K562 (cell line): ENCODE results near the gene FUT6. TPM values are rescaled to one million over a fixed set of nuclear protein-coding genes. Genes with fewer than 3 reads are reported as not detected.

Source experiments
- ATAC-seq: fragments of 200-7000 bp; cut with Tn5 transposase; 3 replicates; pipeline ENCODE4 v1.9.1; 2020; ENCODE audit warnings: moderate library complexity
- BruUV-seq: library from RNA; stranded (reverse); fragments of 400-500 nt; replicated peaks from 2 replicates; lab custom pipeline; 2021; lab: Mats Ljungman, UMichigan
- CTCF ChIA-PET: fragments of 300-600 bp; formaldehyde crosslinking; extraction: SDS; loops from one replicate; lab custom pipeline; 2021; ENCODE audit warnings: low intra/inter-chr PET ratio; lab: Yijun Ruan, JAX
- POLR2A ChIA-PET: fragments of 300-600, 350-650 bp; sonication (Branson Sonifier 250); formaldehyde crosslinking; extraction: SDS; loops from one replicate; lab custom pipeline; 2021; ENCODE audit warnings: antibody characterized with exemption, inconsistent platforms; lab: Yijun Ruan, JAX
- DNase-seq, 4 experiments: peaks; one replicate each; pipeline versions ENCODE4 v3.0.0 to v3.0.0-alpha.2; 2011 to 2018; ENCODE audit warnings: low spot score in 3 of 4, mixed read lengths in 3 of 4; ENCODE audit errors: extremely low read depth in 1 of 4
- FAIRE-seq: peaks from 2 replicates; lab custom pipeline; 2011; peaks lifted over from hg19 to GRCh38; lab: Jason Lieb, UNC
- H2AFZ ChIP-seq: 2 replicates; pipeline ENCODE4 v1.6.0; 2011; ENCODE audit warnings: low read depth, low read length, control low read depth, inconsistent platforms
- H3K27ac ChIP-seq: fragments of 200-600 bp; 3 replicates; pipeline ENCODE4 v1.8.0; 2011; ENCODE audit warnings: low read depth, mild to moderate bottlenecking, control low read depth, inconsistent platforms, low read length, moderate library complexity, mixed read lengths; ENCODE audit errors: extremely low read depth
- H3K27me3 ChIP-seq, 2 experiments: fragments of 300-600 bp in 1 of 2; 2 replicates in 1 of 2; 3 replicates in 1 of 2; pipeline versions ENCODE4 v1.6.0 to v1.8.0; 2011; ENCODE audit warnings: inconsistent platforms in 2 of 2, low read length in 2 of 2, mild to moderate bottlenecking in 1 of 2, mixed read lengths in 1 of 2, moderate library complexity in 1 of 2; ENCODE audit not compliant: control insufficient read depth in 2 of 2, insufficient read depth in 2 of 2
- H3K36me3 ChIP-seq: fragments of 300-600 bp; 3 replicates; pipeline ENCODE4 v1.8.0; 2011; ENCODE audit warnings: mild to moderate bottlenecking, low read length, inconsistent platforms; ENCODE audit not compliant: control insufficient read depth, insufficient read depth
- H3K4me1 ChIP-seq, 2 experiments: fragments of 200-600 bp in 1 of 2; replicated peaks in 1 of 2; 2 replicates in 1 of 2; 3 replicates in 1 of 2; pipeline versions ENCODE4 v1.5.1 to v1.8.0; 2011; ENCODE audit warnings: inconsistent platforms in 2 of 2, low read length in 2 of 2, mild to moderate bottlenecking in 1 of 2, mixed read lengths in 1 of 2, moderate library complexity in 1 of 2; ENCODE audit not compliant: control insufficient read depth in 2 of 2, insufficient read depth in 2 of 2
- H3K4me2 ChIP-seq: 2 replicates; pipeline ENCODE4 v1.6.1; 2011; ENCODE audit warnings: low read length, control low read depth, inconsistent platforms, mixed read lengths; ENCODE audit not compliant: insufficient read depth
- H3K4me3 ChIP-seq: fragments of 200-600 bp; sonication (generic), shearing (Covaris generic); 2 replicates; pipeline ENCODE4 v1.5.1; 2016; ENCODE audit warnings: control low read depth, inconsistent platforms
- H3K79me2 ChIP-seq: fragments of 200-600 bp; 3 replicates; pipeline ENCODE4 v1.8.0; 2011; ENCODE audit warnings: low read length, inconsistent platforms; ENCODE audit not compliant: control insufficient read depth, insufficient read depth
- H3K9ac ChIP-seq, 2 experiments: 2 replicates each; pipeline versions ENCODE4 v1.6.0 to v1.6.1; 2011; ENCODE audit warnings: low read depth in 2 of 2, low read length in 2 of 2, control low read depth in 1 of 2, inconsistent platforms in 1 of 2, mild to moderate bottlenecking in 1 of 2, mixed read lengths in 1 of 2; ENCODE audit not compliant: insufficient read depth in 1 of 2
- H3K9me1 ChIP-seq: one replicate; pipeline ENCODE4 v1.6.0; 2011; ENCODE audit warnings: inconsistent platforms, mild to moderate bottlenecking, low read length, moderate library complexity; ENCODE audit not compliant: control insufficient read depth, insufficient read depth
- H3K9me3 ChIP-seq: replicated peaks from 2 replicates; pipeline ENCODE4 v1.5.1; 2011; ENCODE audit warnings: low read depth, low read length, inconsistent platforms; ENCODE audit not compliant: control insufficient read depth, insufficient read depth
- H4K20me1 ChIP-seq: replicated peaks from 2 replicates; pipeline ENCODE4 v1.6.1; 2011; ENCODE audit warnings: low read length, inconsistent platforms, mixed read lengths; ENCODE audit not compliant: control insufficient read depth, insufficient read depth
- EHMT2 ChIP-seq: fragments of 450-650 bp; IDR thresholded peaks from 2 replicates; pipeline ENCODE4 v1.6.1; 2018; ENCODE audit warnings: antibody characterized with exemption
- HDGF ChIP-seq: fragments of 450-650 bp; IDR thresholded peaks from 2 replicates; pipeline ENCODE4 v1.6.1; 2016
- HNRNPUL1 ChIP-seq: fragments of 200-400 bp; formaldehyde crosslinking; IDR thresholded peaks from 2 replicates; pipeline ENCODE4 v1.6.1; 2017; ENCODE audit warnings: low read length
- KLF16 ChIP-seq: IDR thresholded peaks from 2 replicates; pipeline ENCODE4 v1.6.1; 2016; ENCODE audit warnings: antibody characterized with exemption
- MCM2 ChIP-seq: fragments of 450-650 bp; IDR thresholded peaks from 2 replicates; pipeline ENCODE4 v1.6.1; 2017; ENCODE audit warnings: low read depth, mild to moderate bottlenecking
- MTF1 ChIP-seq: fragments of 250-450 bp; sonication (Bioruptor Pico); IDR thresholded peaks from 2 replicates; pipeline ENCODE4 v1.9.0; 2021; ENCODE audit warnings: moderate library complexity, mild to moderate bottlenecking, inconsistent platforms, borderline replicate concordance
- SP1 ChIP-seq: sonication (generic); formaldehyde crosslinking; IDR thresholded peaks from 2 replicates; pipeline ENCODE4 v1.8.1; 2022; ENCODE audit warnings: mild to moderate bottlenecking, missing genetic modification reagents
- ZNF197 ChIP-seq: fragments of 200-800 bp; sonication (Bioruptor generic); IDR thresholded peaks from 2 replicates; pipeline ENCODE4 v1.6.1; 2016; ENCODE audit warnings: low read depth, missing genetic modification characterization, missing compliant biosample characterization
- ZNF217 ChIP-seq: sonication (generic); formaldehyde crosslinking; IDR thresholded peaks from 2 replicates; pipeline ENCODE4 v1.8.0; 2022; ENCODE audit warnings: mild to moderate bottlenecking, missing genetic modification reagents
- ZNF584 ChIP-seq: fragments of 200-800 bp; sonication (Bioruptor generic); IDR thresholded peaks from 2 replicates; pipeline ENCODE4 v1.6.1; 2016; ENCODE audit warnings: low read depth, mild to moderate bottlenecking, missing genetic modification characterization, missing compliant biosample characterization
- WGBS: fragments of 100-300 bp; shearing (Covaris generic); methylation state at CpG from one replicate; pipeline ENCODE4 v1.1.6; 2016; ENCODE audit warnings: low coverage, mixed read lengths; ENCODE audit not compliant: insufficient coverage; ENCODE audit errors: missing lambda C conversion rate; 5-methylcytosine and 5-hydroxymethylcytosine counted together
- in situ Hi-C: fragments of 300-500 bp; cut with MboI; formaldehyde crosslinking; loops from 4 replicates; pipeline ENCODE4 v1.15.0; 2018; ENCODE audit warnings: inconsistent platforms, mixed read lengths
- intact Hi-C: fragments of 100-400 bp; cut with micrococcal nuclease; formaldehyde crosslinking; loops from 2 replicates; pipeline ENCODE4 v1.14.2; 2022
- polyA plus RNA-seq, 8 experiments: library from polyadenylated mRNA; depleted of rRNA in 4 of 8; stranded (reverse) in 5 of 8; unstranded in 3 of 8; fragments of >200 nt; fragmentation: Nextera tagmentation in 2 of 8; fragmentation: Illumina TruSeq in 1 of 8; extraction: Ambion mirVana in 2 of 8; extraction: Trizol in 1 of 8; gene quantifications; 2 replicates each; pipeline versions ENCODE4 v1.2.1 to v1.2.3, GENCODE V29; 2011 to 2014; ENCODE audit warnings: inconsistent platforms in 1 of 8, missing spikeins in 1 of 8
- total RNA-seq, 7 experiments: library from RNA; depleted of rRNA in 6 of 7; stranded (reverse); fragments of >200 nt in 6 of 7; fragmentation: Illumina TruSeq in 2 of 7; extraction: Trizol in 2 of 7; gene quantifications; 2 replicates each; pipeline versions ENCODE4 v1.2.1 to v1.2.3, GENCODE V29; 2011 to 2021; ENCODE audit warnings: low replicate concordance in 1 of 7
- TF ChIP-seq, protein P1 (sequence below): fragments of 450-650 bp; IDR thresholded peaks from 2 replicates; pipeline ENCODE4 v1.6.1; 2016; ENCODE audit warnings: mild to moderate bottlenecking, moderate library complexity

The FUT6 gene
- total and polyA plus RNA-seq, 9 of the 15 experiments (the other 6 are each of a cell fraction or from before 2014, with no cell fraction given) = 0.04 TPM; not detected in 8

GRCh38 chr19:5865772-5866171, 26.3 kb upstream of the FUT6 start:
- H3K4me3 ChIP-seq = no peak overlapping the region
- H3K9me1 ChIP-seq = no peaks in the 10 kb centered on the region
- H4K20me1 ChIP-seq = peaks cover 3% of the 10 kb centered on the region; the same call in 1 of the 2 replicates
- intact Hi-C loops (no loop called here), in situ Hi-C loops (no loop called here)
- no TSS peak for BruUV-seq
- no peak overlapping the region for H3K4me2 ChIP-seq
- no peaks in the 10 kb centered on the region for H3K79me2 ChIP-seq
- no peak overlapping the region for H3K27ac ChIP-seq
- H2AFZ ChIP-seq = no peak overlapping the region
- no peak for FAIRE-seq
- ChIA-PET POLR2A (interaction anchor here (0.6 to 1.2 kb wide), 3 partner anchors 11 to 44 kb away, joined by 3 to 4 read pairs (median 4); no protein-coding TSS in a partner anchor), CTCF (no interaction called here)
- peaks cover 2 to 23% of the 10 kb centered on the region in 2 experiments; a peak in 2 of 5 replicates for H3K27me3 ChIP-seq
- DNase-seq = no peak
- H3K9ac ChIP-seq = no peak overlapping the region
- H3K36me3 ChIP-seq = no peaks in the 10 kb centered on the region
- no peak for ATAC-seq
- H3K9me3 ChIP-seq = no peaks in the 10 kb centered on the region
- WGBS = 20% methylated on average over 11 of the region's 11 CpGs
- TF ChIP-seq MTF1 (CRISPR knock-in tag) = no peak
- TF ChIP-seq ZNF584 = no peak
- TF ChIP-seq HNRNPUL1 = no peak
- TF ChIP-seq, protein P1, sequence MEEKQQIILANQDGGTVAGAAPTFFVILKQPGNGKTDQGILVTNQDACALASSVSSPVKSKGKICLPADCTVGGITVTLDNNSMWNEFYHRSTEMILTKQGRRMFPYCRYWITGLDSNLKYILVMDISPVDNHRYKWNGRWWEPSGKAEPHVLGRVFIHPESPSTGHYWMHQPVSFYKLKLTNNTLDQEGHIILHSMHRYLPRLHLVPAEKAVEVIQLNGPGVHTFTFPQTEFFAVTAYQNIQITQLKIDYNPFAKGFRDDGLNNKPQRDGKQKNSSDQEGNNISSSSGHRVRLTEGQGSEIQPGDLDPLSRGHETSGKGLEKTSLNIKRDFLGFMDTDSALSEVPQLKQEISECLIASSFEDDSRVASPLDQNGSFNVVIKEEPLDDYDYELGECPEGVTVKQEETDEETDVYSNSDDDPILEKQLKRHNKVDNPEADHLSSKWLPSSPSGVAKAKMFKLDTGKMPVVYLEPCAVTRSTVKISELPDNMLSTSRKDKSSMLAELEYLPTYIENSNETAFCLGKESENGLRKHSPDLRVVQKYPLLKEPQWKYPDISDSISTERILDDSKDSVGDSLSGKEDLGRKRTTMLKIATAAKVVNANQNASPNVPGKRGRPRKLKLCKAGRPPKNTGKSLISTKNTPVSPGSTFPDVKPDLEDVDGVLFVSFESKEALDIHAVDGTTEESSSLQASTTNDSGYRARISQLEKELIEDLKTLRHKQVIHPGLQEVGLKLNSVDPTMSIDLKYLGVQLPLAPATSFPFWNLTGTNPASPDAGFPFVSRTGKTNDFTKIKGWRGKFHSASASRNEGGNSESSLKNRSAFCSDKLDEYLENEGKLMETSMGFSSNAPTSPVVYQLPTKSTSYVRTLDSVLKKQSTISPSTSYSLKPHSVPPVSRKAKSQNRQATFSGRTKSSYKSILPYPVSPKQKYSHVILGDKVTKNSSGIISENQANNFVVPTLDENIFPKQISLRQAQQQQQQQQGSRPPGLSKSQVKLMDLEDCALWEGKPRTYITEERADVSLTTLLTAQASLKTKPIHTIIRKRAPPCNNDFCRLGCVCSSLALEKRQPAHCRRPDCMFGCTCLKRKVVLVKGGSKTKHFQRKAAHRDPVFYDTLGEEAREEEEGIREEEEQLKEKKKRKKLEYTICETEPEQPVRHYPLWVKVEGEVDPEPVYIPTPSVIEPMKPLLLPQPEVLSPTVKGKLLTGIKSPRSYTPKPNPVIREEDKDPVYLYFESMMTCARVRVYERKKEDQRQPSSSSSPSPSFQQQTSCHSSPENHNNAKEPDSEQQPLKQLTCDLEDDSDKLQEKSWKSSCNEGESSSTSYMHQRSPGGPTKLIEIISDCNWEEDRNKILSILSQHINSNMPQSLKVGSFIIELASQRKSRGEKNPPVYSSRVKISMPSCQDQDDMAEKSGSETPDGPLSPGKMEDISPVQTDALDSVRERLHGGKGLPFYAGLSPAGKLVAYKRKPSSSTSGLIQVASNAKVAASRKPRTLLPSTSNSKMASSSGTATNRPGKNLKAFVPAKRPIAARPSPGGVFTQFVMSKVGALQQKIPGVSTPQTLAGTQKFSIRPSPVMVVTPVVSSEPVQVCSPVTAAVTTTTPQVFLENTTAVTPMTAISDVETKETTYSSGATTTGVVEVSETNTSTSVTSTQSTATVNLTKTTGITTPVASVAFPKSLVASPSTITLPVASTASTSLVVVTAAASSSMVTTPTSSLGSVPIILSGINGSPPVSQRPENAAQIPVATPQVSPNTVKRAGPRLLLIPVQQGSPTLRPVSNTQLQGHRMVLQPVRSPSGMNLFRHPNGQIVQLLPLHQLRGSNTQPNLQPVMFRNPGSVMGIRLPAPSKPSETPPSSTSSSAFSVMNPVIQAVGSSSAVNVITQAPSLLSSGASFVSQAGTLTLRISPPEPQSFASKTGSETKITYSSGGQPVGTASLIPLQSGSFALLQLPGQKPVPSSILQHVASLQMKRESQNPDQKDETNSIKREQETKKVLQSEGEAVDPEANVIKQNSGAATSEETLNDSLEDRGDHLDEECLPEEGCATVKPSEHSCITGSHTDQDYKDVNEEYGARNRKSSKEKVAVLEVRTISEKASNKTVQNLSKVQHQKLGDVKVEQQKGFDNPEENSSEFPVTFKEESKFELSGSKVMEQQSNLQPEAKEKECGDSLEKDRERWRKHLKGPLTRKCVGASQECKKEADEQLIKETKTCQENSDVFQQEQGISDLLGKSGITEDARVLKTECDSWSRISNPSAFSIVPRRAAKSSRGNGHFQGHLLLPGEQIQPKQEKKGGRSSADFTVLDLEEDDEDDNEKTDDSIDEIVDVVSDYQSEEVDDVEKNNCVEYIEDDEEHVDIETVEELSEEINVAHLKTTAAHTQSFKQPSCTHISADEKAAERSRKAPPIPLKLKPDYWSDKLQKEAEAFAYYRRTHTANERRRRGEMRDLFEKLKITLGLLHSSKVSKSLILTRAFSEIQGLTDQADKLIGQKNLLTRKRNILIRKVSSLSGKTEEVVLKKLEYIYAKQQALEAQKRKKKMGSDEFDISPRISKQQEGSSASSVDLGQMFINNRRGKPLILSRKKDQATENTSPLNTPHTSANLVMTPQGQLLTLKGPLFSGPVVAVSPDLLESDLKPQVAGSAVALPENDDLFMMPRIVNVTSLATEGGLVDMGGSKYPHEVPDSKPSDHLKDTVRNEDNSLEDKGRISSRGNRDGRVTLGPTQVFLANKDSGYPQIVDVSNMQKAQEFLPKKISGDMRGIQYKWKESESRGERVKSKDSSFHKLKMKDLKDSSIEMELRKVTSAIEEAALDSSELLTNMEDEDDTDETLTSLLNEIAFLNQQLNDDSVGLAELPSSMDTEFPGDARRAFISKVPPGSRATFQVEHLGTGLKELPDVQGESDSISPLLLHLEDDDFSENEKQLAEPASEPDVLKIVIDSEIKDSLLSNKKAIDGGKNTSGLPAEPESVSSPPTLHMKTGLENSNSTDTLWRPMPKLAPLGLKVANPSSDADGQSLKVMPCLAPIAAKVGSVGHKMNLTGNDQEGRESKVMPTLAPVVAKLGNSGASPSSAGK = no peak
- no peak for TF ChIP-seq HDGF
- TF ChIP-seq EHMT2 = no peak
- no peak for TF ChIP-seq KLF16
- no peak for TF ChIP-seq MCM2
- no peak for TF ChIP-seq ZNF197
- TF ChIP-seq SP1 (CRISPR knock-in tag) = no peak
- no peak for TF ChIP-seq ZNF217 (CRISPR knock-in tag)
- H3K4me1 ChIP-seq = peaks cover 0 to 23% of the 10 kb centered on the region in 2 experiments; a peak in 2 of 5 replicates
